Astrocyte (in vitro differentiated cells and primary cell): ENCODE data around the gene VPS13D.

Experiments
- CTCF ChIP-seq: IDR thresholded peaks from 2 replicates; pipeline ENCODE4 v1.5.1; 2011; ENCODE audit warnings: low read depth, mild to moderate bottlenecking, inconsistent platforms, low read length, moderate library complexity; ENCODE audit not compliant: insufficient read depth
- EZH2 ChIP-seq: IDR thresholded peaks from 2 replicates; pipeline ENCODE4 v1.6.1; 2012; ENCODE audit warnings: mild to moderate bottlenecking, low read length, inconsistent platforms; ENCODE audit not compliant: insufficient read depth

- no peak for TF ChIP-seq CTCF
- TF ChIP-seq EZH2 = no peak
These were observed 242.4 kb downstream of the VPS13D start for GRCh38 chr1:12472156-12472797.
